B cell (primary cell): ENCODE data around the gene NHS.

ENCODE experiments used
- CTCF ChIP-seq: fragments of 200-600 bp; IDR thresholded peaks from one replicate; pipeline ENCODE4 v1.8.0; 2022; ENCODE audit warnings: antibody characterized with exemption, mild to moderate bottlenecking
- EZH2 ChIP-seq: IDR thresholded peaks from 2 replicates; pipeline ENCODE4 v1.6.1; 2012; ENCODE audit warnings: borderline replicate concordance, low read depth, mild to moderate bottlenecking, moderate library complexity, low read length; ENCODE audit not compliant: insufficient read depth, poor library complexity, severe bottlenecking

GRCh38 chrX:17546356-17546755 is 171.4 kb downstream of the NHS start:
- TF ChIP-seq EZH2 (no peak), CTCF (no peak)
